ENCODE measurements around the gene NKX1-2.

Gene NKX1-2

DNA sequence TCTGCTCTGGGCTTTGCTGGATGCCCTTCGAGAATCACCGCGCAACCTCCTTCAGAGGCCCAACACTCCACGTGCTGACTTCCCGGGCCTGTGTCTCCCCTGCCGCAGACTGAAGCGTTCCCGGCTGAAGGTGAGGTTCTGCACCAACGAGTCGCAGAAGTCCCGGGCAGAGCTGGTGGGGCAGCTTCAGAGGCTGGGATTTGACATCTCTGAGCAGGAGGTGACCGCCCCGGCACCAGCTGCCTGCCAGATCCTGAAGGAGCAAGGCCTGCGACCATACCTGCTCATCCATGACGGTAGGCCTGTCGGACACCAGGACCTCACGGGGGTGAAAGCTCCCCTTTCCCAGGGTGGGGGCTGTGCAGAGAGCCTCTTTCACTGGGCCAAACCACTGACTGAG, 34.2 kb upstream of the NKX1-2 start:
- Mint-ChIP-seq H3K27me3 (ENCODE audit: low read depth) (no peaks in the 10 kb centered on the region), H3K36me3 (ENCODE audit: low read depth) (no peaks in the 10 kb centered on the region), H3K9me3 (peaks cover 14% of the 10 kb centered on the region), H3K4me3 (no peak overlapping the region), H3K27ac (no peak overlapping the region), H3K4me1 (ENCODE audit: low read depth) (no peaks in the 10 kb centered on the region)
- DNase-seq (ENCODE audit: low spot score) = no peak

DNA sequence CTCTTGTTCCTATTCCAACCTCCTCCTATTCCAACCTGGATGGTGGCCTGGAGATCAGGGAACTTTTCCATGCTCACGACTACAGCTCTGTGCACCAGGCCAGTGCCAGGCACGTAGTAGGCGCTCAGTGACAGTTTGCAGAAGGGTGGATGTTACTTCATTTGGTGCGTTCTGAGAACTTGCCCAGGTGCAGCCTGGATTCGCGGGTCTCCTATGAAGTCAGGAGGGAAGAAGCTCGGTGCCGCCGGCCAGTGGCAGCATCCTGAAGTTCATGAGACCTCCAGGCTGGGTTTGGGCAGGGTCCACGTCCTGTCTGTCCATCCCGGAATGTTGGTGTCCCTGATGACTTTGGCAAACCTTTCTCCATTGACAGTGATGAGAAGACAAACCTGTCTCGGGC, 33.0 kb upstream of the NKX1-2 start:
- Mint-ChIP-seq H3K4me3 (no peak overlapping the region), H3K27ac (no peak overlapping the region), H3K36me3 (ENCODE audit: low read depth) (no peaks in the 10 kb centered on the region), H3K4me1 (ENCODE audit: low read depth) (no peaks in the 10 kb centered on the region), H3K9me3 (peaks cover 14% of the 10 kb centered on the region), H3K27me3 (ENCODE audit: low read depth) (no peaks in the 10 kb centered on the region)
- no peak for DNase-seq (ENCODE audit: low spot score)

DNA sequence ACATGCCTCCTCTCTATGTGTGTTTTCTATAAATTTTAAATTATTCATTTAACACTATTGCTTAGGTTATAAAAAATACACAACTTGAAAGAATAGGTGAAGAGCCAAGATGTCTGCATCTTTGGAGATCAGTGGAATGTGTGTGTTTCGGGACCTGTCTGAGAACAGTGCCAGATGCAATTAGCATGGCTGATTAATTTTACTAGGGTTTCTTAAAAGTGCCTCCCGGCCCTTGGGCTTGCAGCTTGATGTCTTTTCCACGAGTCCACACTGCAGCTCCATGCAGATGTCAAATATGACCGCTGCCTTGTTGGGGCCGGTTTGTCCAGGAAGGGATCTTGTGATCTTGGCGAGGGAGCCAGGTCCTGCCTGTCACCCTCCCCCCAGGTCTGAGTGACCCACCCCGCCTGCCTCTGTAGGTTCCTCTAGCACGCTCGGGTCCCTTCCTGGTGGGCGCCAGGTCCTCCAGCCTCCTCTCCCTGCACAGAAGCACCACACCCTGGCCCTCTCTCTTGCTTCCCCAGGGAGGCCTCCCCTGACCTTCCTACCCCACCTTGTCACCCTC, 32.5 kb upstream of the NKX1-2 start:
- Mint-ChIP-seq H3K27ac (no peak overlapping the region), H3K9me3 (peaks cover 11% of the 10 kb centered on the region), H3K4me1 (ENCODE audit: low read depth) (no peaks in the 10 kb centered on the region)

DNA sequence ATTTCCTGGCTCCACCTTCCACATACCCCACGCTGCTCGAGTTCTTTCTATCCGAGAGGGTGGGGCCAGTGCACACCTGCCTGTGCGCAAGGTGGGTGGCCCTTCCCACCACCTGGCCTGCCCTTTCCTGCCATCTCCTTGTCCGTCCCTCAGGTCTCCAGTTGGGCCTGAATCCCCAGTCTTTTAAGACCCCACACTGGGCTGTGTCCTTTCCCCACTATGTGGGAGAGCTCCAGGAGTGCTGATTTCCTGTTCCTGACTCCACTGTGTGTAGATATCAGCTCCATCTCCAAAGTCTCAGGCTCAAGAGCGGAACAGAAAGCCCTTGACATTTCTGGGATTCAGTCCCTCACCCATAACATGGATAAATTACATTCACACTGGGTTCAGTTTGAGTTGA, 31.9 kb upstream of the NKX1-2 start:
- Mint-ChIP-seq H3K4me1 (ENCODE audit: low read depth) (no peaks in the 10 kb centered on the region), H3K9me3 (peaks cover 5% of the 10 kb centered on the region), H3K4me3 (no peak overlapping the region), H3K27ac (no peak overlapping the region), H3K36me3 (ENCODE audit: low read depth) (no peaks in the 10 kb centered on the region), H3K27me3 (ENCODE audit: low read depth) (no peaks in the 10 kb centered on the region)
- no peak for DNase-seq (ENCODE audit: low spot score)

More for the DNA sequence above, 32.5 kb upstream of the NKX1-2 start:
- Mint-ChIP-seq H3K4me3 (no peak overlapping the region), H3K27me3 (ENCODE audit: low read depth) (no peaks in the 10 kb centered on the region), H3K36me3 (ENCODE audit: low read depth) (no peaks in the 10 kb centered on the region)
- no peak for DNase-seq (ENCODE audit: low spot score)

DNA sequence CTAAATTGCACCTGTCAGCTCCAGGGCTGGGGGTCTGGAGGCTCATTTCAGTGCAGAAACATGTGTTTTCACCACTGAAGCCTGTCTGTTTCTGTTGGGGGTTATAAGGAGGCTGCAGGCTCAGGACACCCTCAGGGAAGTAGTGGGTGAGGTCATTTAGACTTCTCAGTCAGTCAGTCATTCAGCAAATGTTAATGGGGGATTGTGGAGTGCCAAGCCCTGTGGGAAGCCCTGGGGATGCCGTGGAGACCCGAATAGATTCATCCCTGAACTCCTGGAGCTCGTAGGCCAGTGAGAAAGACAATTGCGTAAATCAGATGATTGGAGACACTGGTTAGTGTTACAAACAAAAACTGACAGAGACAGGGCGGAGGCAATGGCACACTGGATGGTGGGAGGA, 31.0 kb upstream of the NKX1-2 start:
- no peak for DNase-seq (ENCODE audit: low spot score)
- no peaks in the 10 kb centered on the region for H3K9me3 Mint-ChIP-seq
- H3K27ac Mint-ChIP-seq = no peak overlapping the region
- no peaks in the 10 kb centered on the region for H3K27me3 Mint-ChIP-seq (ENCODE audit: low read depth)
- H3K4me3 Mint-ChIP-seq = no peak overlapping the region
- H3K4me1 Mint-ChIP-seq (ENCODE audit: low read depth) = no peaks in the 10 kb centered on the region
- H3K36me3 Mint-ChIP-seq (ENCODE audit: low read depth) = no peaks in the 10 kb centered on the region

DNA sequence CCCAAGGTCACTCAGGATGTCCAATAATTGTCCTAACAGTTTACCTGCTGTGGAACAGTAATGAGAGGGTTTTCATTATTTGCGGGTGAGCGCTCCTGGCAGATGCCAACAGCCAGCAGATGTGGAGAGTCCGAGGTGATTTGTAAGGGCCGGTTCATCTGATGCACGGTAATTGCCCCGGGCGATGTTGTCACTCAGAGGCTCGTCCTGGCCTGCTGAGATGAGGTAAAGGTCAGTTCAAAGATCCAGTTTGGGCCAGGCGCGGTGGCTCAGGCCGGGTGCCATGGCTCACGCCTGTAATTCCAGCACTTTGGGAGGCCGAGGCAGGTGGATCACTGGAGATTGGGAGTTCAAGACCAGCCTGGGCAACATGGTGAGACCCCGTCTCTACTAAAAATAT, 28.7 kb upstream of the NKX1-2 start:
- Mint-ChIP-seq H3K27me3 (ENCODE audit: low read depth) (no peaks in the 10 kb centered on the region), H3K36me3 (ENCODE audit: low read depth) (no peaks in the 10 kb centered on the region), H3K27ac (no peak overlapping the region), H3K4me1 (ENCODE audit: low read depth) (no peaks in the 10 kb centered on the region), H3K9me3 (no peaks in the 10 kb centered on the region), H3K4me3 (no peak overlapping the region)
- no peak for DNase-seq (ENCODE audit: low spot score)

DNA sequence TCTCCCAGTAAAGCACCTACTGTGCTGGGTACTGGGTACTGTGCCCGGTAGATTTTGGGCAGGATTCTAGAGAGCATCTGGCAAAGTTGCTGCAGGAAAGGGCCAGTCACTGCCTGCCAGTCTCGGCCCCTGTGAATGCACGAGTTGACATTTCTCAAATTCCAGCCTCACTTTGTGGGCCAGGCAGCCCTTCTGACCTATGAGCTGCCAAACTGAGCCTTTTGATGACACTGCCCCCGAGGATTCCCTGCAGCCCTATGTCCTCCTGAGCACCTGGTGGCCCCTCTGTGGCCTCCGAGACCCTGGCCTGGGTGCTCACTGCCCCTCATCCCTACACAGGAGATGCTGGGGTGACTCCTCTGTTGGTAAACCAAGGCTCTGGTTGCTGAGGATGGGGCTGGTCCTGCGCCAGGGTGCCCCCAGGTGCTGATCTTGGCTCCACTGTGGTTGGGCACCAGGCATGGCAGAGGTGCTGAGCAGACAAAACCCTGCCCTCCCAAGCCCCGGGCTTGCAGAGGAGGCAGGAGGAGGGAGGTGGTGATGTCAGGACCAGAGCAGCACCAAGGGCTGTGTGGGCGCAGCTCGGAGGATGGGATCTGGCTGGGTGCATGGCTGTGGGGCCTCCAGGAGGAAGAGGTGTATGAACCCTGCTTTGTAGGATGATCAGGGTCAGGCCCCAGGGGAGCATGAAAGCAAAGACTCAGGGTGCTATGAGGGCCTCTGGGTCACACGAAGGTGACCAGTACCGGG, 28.0 kb upstream of the NKX1-2 start:
- Mint-ChIP-seq H3K4me3 (no peak overlapping the region), H3K9me3 (no peaks in the 10 kb centered on the region), H3K27ac (no peak overlapping the region), H3K27me3 (ENCODE audit: low read depth) (no peaks in the 10 kb centered on the region), H3K4me1 (ENCODE audit: low read depth) (no peaks in the 10 kb centered on the region), H3K36me3 (ENCODE audit: low read depth) (no peaks in the 10 kb centered on the region)
- no peak for DNase-seq (ENCODE audit: low spot score)

DNA sequence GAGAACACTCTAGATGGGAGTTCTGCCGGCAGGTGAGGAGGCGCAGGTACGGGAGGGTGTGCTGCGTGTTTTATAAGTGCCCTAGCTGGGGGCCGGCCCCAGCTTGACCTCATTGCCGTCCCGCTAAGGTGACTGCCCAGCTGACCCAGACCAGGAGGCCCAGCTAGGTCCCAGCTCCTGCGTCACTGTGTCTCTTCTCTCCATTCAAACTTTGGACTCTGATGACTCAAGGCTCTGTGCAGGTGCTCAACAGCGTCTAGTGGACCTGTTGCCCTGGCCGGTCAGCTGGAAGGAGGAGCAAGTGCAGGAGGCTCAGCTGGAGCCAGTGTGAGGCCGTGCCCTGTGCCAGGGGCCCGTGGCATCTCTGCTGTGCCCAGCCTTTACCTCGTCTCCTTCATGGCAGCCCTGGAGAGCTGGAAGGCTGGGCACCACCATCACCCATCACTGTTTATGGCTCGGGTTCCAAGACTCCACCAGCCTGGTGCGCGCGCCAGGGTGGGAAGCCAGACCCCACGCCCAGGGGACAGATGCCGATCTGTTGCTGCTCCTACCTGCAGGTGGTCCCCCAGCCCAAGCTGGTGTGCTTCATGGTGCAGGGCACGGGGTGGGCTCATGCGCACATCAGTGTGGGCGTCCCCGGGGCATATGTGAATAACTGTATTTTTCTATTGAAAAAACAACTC, 26.3 kb upstream of the NKX1-2 start:
- no peak for DNase-seq (ENCODE audit: low spot score)
- H3K9me3 Mint-ChIP-seq = no peaks in the 10 kb centered on the region
- H3K4me3 Mint-ChIP-seq = no peak overlapping the region
- no peaks in the 10 kb centered on the region for H3K36me3 Mint-ChIP-seq (ENCODE audit: low read depth)
- no peak overlapping the region for H3K27ac Mint-ChIP-seq
- H3K4me1 Mint-ChIP-seq (ENCODE audit: low read depth) = no peaks in the 10 kb centered on the region
- H3K27me3 Mint-ChIP-seq (ENCODE audit: low read depth) = no peaks in the 10 kb centered on the region

DNA sequence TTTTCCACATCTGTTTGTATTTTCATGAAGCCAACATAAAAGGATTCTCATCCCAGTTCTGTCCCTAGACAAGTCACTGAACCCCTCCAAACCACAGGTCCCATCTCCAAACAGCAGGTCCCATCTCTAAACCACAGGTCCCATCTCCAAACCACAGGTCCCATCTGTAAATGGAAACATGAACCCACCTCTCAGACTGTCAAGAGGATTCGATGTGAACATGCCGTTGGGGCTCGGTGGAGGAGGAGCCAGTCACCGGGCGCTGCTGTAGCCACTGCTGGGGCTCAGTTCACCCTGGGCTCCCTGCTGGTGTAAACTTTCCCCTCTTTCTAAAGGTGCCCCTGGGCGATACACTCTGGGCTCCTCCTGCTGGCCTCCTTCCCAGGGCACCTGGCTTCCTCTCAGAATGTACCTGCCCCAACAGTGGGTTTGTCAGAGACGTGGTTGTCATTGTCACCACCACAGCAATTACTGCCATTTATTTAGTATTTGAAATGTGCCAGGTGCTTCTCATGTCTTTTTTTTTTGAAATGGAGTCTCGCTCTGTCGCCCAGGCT, 24.8 kb upstream of the NKX1-2 start:
- Mint-ChIP-seq H3K27ac (no peak overlapping the region), H3K36me3 (ENCODE audit: low read depth) (no peaks in the 10 kb centered on the region), H3K9me3 (no peaks in the 10 kb centered on the region), H3K4me1 (ENCODE audit: low read depth) (no peaks in the 10 kb centered on the region), H3K4me3 (no peak overlapping the region), H3K27me3 (ENCODE audit: low read depth) (no peaks in the 10 kb centered on the region)
- DNase-seq (ENCODE audit: low spot score) = no peak

DNA sequence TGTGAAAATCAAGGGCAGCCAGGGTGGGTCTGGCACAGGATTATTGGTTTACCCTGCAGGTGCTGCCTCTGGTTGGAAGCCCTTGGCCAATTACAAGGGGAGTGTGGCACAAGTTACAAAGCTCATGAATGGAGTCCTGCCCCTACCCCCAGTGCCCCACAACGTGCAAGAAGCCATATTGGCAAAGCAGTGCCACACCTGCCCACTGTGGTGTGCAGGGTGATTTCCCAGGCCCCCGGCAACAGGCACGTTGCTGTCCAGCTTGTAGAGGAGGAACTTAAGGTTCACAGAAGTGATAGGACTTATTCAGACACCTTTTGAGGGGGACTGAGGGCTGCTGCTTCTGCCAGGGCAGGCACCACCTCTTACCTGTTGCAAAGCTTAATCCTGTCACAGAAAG, 23.2 kb upstream of the NKX1-2 start:
- Mint-ChIP-seq H3K9me3 (no peaks in the 10 kb centered on the region), H3K27me3 (ENCODE audit: low read depth) (no peaks in the 10 kb centered on the region), H3K27ac (no peak overlapping the region), H3K36me3 (ENCODE audit: low read depth) (no peaks in the 10 kb centered on the region), H3K4me3 (no peak overlapping the region), H3K4me1 (ENCODE audit: low read depth) (no peaks in the 10 kb centered on the region)
- DNase-seq (ENCODE audit: low spot score) = no peak

DNA sequence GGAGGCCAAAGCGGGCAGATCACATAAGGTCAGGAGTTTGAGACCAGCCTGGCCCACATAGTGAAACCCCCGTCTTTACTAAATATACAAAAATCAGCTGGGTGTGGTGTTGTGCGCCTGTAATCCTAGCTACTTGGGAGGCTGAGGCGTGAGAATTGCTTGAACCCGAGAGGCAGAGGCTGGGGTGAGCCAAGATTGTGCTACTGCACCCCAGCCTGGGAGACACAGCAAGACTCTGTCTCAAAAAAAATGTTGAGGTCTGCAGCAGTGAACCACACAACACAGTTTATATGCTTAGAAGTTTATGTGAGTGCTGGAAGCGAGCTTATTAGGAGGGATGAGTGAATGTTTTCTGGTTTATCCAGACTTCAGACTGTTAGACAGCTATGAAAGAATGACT, 22.2 kb upstream of the NKX1-2 start:
- Mint-ChIP-seq H3K9me3 (no peaks in the 10 kb centered on the region), H3K4me1 (ENCODE audit: low read depth) (no peaks in the 10 kb centered on the region), H3K36me3 (ENCODE audit: low read depth) (no peaks in the 10 kb centered on the region), H3K27me3 (ENCODE audit: low read depth) (no peaks in the 10 kb centered on the region), H3K4me3 (no peak overlapping the region), H3K27ac (no peak overlapping the region)
- no peak for DNase-seq (ENCODE audit: low spot score)

DNA sequence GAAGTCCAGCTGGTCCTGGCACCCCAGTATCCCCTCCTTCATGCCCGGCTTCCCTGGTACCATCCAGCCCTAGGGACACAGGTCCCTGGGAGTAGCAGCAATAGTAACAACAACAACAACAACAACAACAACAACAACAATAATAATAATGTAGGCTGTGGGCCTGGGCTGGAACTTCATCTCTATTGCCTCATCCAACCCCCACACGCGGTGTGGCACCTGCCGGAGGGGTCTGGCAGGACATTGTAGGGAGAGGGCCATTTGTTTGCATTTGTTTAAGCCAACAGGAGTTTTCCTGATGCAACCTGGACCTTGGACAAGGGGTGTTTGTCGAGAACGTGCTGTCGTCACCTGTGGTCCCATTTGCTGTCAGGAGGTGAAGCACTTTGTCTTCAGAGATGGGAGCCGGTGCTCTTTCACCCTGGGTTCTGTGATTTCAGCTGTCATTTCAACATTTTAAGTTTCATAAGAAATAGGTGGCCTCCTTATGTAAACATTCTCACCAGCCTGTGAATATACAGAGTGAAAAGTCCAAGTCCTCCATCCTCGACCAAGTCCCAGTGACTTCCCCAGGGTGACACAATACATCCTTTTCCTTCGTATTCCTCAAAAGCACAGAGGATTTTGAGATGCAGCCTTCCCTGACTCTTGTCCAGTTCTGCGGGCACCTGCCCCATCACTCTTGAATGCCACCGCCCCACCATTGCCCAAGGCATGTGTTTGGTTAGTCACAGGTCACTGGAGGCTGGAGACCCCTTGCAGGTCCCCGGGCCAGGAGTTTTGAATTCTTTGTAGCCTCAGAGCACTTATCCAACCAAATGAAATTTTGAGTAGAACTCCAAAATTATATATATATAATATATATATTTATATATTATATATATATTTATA, 21.0 kb upstream of the NKX1-2 start:
- Mint-ChIP-seq H3K4me1 (ENCODE audit: low read depth) (peaks cover 2% of the 10 kb centered on the region), H3K36me3 (ENCODE audit: low read depth) (no peaks in the 10 kb centered on the region), H3K4me3 (no peak overlapping the region), H3K27ac (no peak overlapping the region), H3K27me3 (ENCODE audit: low read depth) (no peaks in the 10 kb centered on the region), H3K9me3 (no peaks in the 10 kb centered on the region)
- no peak for DNase-seq (ENCODE audit: low spot score)

DNA sequence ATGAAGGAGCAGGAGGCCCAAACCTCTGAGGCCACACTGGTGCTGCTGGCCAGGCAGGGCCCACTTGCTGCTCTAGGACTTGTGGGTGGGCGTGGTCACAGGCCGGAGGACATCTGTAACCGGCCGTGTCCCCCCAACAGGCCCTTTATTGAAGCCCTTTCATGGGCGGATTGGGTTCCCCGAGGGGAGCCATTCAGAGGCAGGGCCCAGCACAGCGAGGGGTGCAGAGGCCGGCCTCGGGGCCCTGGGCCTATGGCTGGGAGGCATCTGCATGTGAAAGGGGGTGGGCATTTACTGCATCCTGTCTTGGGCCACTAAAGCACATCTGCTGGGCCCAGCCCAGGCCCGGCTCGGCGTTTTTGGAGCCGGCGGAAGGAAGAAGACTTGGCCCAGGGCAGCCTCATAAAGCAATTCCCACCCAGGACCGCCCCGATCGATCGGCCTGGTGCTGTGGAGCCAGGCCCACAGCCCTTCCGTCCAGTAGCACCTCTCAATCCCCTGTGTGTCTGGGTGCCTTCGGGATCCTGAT, 20.2 kb upstream of the NKX1-2 start:
- no peaks in the 10 kb centered on the region for H3K27me3 Mint-ChIP-seq (ENCODE audit: low read depth)
- no peak overlapping the region for H3K27ac Mint-ChIP-seq
- no peaks in the 10 kb centered on the region for H3K36me3 Mint-ChIP-seq (ENCODE audit: low read depth)
- DNase-seq (ENCODE audit: low spot score) = no peak
- H3K9me3 Mint-ChIP-seq = no peaks in the 10 kb centered on the region
- peaks cover 9% of the 10 kb centered on the region for H3K4me1 Mint-ChIP-seq (ENCODE audit: low read depth)
- no peak overlapping the region for H3K4me3 Mint-ChIP-seq
